NCI-H524 (cell line): Measurements from ENCODE around the gene PDZD7.
A peak's percentile ranks its signal among the peaks of the same experiment; 100 is the strongest.

Experiments used
- DNase-seq, 2 experiments: peaks; one replicate each; lab custom pipeline; 2025; lab: John Stamatoyannopoulos, UW

The PDZD7 gene

DNA sequence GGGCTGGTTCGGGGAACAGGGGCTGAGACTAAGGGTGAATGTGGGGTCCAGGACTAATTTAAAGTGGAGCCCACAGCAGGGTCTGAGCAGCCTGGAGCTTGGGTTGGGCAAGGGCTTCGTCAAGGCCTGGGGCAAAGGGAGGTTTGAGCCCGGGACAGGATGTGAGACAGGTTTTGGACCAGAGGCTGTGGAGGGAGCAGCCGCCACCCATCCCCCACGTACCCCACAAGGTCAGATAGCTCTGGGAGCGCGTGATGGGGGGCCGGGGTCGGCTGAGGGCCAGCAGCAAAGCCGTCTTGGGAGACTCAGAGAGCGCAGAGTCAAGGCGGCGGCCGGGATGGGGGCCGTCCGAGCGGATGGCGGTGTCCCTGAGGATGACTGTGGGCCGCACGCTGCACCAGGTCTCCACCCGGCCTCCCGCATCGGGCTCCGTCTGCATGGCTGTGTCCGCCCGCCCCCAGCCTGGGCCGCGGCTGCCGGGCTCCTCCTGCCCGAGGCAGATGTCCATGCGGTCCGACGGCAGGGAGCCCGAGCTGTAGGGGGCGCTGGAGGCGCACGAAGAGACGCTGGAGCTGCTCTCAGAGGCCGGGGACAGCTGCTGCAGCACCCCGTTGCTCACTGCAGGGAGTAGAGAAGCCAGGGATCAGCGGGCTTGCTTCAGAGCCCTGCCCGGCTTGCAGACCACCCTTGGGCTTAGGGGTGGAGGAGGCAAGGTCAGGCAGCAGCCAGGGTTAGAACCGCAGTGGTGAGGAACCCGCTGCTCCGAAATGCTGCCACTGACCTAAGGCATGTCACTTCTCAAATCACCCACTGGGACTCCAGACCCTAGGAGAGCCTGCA is 12.1 kb downstream of the PDZD7 start:
- DNase-seq, result peak in 1 of 2 experiments; percentile 73

DNA sequence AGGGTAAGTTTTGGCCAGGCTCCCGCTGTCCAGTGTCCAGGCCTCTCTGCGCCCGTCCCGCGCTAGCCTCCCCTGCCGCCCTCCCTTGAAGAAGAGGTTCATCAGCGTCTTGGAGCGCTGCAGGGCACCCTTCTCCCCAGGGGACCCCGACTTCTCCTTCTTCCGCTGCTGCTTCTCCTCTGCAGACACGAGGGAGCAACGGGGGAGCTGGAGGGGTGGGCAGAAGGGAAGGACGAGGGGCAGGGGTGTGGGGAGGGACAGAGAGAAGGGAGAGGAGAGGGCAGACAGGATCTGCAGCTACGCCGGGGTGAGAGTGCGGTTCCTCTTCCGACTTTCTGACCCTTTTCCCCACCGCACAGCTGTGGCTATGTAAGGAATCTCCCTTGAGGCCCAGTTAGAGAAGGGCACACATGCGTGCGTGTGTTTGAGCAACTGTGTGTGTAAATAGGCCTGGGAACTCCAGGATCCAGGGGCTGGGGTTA is 12.8 kb downstream of the PDZD7 start:
- DNase-seq, result no peak

DNA sequence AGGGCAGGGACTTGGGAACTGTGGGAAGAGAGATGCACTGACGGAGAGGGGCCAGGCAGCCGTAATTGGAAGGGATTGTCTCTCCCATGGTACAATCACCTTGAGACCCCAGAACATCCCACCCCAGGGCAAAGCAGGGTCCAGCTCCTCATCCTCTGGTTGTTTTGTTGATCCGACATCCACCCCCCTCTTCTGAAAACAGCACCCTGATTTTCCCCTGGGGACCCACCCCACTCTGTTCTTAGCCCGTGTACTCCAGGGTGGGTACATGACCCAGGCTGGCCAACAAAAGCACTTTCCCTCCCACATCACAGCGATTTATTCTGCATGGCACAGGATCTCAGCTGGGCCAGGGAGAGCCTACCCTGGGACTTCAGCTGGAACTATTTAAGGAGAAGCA is 14.1 kb downstream of the PDZD7 start:
- DNase-seq, result no peak

DNA sequence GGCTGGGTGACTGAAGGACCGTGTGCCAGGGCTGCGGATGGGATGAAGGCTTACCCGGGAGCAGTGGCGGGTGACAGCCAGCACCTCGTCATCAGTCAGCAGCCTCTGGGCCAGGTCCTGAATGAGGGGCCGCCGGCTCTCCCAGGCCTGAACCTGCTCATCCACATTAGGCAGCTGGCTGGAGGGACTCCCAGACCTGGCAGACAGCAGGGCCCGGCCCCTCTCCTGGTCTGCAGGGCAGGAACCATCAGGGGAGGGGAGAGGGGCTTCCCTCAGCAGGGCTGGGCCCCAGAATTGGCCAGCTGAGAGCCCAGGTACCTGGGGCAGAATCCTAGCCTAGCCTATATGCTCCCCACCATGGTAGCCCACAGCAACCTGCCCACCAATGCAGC is 15.4 kb downstream of the PDZD7 start:
- DNase-seq, result no peak

DNA sequence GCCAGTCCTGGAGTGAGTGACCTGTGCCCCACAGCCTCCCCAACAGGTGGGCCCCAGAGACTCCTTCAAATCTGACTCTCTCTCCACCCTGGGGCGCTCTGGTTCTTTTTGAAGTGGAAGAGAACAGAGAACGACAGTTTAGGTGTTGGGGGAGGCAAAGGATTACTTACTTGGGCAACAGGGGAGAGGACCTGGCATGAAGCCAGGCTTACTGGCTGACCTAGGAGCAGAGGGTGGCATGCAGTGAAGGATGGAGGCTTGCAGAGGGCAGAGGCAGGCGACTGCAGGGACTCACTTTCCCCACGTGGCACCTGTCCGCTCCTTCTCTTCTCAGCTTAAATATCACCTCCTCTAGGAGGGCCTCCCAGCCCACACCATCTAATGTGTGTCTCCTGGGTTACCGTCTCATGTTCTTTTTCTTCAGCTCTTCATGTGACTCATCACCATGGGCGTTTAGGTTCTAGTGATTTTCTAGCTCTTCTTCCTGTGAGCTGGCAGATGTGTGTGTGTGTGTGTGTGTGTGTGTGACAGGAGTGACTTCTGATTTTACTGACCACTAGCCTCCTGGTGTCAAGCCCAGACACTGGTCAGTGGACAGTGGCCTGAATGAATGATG is 15.9 kb downstream of the PDZD7 start:
- no peak for DNase-seq

DNA sequence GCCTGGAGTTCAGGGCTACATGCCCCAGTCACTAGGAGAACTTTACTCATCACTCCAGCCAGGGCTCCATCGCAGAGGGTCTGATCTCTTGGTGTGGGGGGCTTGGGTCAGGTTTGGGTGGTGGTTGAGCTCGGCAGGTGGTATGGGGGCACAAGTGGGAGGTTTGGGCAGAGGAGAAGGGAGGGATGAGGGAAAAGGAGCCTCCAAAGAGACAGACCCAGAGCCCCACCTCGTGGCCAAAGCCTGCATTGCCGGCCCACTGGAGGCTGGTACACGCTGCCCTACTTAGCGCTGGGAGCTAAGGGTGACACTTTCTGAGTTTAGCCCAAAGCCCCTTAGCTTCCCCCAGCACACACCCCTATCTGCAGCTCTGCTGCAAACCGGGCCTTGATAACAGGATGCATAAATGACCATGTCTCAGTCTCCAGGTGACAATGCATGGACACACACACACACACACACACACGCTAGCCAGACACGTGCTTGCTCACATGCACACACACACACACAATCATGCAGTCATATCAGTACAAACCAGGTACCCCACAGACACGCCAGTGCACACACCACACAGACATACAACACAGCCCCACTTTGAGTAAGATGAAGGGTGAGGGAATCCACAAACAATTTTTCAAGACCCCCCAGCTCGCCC is 16.6 kb downstream of the PDZD7 start:
- DNase-seq, result peak in 1 of 2 experiments; percentile 38

DNA sequence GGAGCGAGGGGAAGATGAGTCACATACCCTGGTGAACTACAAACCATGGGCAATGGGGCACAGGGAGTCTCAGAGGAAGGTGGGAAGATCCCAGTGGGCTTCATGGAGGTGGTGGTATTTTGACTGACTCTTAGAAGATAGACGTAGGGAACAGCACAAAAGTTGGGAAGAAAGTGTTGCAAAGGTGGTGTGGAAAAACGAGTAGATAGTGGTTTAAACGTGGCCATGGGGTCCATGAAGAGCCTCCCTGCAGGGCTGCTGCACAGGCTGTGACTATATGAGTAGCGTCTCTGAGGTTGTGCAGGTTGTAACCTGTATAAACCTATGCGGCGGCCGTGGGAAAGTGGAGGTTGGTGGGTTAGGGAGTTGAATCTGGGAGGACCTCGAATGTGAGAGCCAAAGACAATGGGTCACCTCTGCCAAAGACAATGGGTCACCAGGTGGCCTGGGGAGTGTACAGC is 17.5 kb downstream of the PDZD7 start:
- DNase-seq, result no peak

DNA sequence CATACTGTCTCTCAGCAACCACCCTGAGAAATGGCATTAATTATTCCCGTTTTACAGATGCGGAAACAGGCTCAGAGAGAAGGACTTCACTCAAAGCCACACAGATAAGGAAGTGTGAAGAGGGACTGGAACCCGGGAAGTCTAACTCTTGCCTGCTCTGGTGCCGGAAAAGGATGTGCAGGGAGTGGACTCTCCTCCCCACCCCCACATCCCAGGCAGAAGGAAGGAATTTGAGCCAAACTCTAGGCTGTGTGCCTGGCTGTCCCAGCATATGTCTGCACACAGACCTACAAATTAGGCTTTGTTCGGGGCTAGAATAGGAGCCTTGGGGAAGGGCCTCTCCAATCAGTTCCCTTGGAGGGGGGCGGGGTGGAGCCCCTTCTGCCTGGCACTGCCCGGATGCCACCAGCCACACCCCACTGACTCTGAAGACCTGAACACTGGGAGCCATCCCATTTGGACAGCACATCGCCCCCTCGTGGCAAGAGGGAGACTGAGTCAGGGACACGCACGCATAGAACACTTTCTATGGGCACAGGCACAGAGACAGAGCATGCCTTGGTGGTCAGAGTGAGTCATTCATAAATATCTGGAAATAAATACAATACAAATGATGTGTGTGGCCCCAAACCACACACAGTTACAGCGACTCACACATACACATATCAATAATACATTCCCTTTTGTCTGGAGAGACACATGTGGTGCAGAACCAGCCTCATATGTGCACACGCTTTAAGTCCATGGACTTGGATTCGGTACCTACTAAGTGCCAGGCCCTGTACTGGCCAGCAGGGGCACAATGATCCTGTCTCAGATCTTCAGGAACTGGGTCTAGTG is 18.2 kb downstream of the PDZD7 start:
- peak; percentile 63 to 72 for DNase-seq

DNA sequence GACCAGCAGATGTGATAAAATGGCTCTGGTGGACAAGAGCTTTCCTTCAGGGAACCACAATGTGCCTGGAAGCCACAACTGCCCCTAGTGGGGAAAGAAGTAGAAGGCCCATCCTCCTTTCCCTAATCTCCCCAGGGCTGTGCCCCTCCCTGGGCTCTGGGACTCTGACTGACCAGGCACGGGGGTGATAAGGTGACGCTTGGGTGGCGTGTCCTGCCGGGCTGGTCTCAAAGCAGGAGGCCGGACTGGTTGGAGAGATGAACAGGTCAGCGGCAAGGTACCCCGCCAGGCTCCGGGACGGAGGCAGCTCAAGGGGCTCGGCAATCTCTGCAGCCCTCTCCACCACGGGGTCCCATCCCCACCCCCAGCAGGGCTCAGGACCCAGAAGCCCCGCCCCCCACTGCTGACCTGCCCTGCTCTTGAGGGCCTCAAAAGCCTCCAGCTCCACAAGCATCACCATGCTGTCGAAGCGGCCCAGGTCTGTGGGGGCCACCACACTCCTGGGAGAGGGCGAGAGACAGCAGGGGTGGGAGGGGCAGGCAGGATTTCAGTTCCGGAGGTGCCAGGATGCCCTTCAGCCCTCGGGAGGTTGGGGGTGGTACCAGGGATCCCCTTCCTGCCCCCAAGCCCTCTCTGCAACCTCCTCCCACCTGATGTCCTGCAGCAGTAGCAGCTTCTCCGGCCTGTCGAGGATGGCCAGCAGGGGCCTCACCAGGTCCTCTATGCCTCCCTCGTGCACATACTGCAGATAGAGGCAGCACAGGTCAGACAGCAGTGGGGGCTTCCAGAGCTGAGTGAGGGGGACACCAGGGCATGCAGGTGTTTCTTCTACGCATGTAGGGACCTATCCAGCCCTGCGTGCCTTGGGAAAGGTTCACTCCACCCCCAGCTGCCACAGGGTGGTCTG is 19.2 kb downstream of the PDZD7 start:
- peak in 1 of 2 experiments; percentile 7 for DNase-seq

DNA sequence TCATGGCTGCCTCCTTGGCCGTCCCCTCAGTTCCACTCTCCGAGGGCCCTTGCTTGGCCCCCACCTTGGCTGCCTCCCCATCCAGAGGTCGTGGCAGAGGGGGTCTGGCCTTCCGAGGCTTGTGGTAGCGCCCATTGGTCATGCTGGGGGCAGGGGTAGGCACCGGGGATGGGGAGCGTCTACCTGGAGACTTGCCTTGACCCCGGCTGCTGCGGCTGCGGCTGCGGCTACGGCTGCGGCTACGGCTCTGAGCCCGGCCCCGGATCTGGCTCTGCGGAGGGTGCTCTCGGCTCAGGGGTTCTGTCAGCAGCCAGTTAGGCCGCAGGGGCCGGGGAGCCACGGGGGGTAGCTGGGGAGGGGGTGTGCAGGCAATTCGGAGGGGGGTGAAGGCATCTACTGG is 20.6 kb downstream of the PDZD7 start:
- DNase-seq, result no peak

DNA sequence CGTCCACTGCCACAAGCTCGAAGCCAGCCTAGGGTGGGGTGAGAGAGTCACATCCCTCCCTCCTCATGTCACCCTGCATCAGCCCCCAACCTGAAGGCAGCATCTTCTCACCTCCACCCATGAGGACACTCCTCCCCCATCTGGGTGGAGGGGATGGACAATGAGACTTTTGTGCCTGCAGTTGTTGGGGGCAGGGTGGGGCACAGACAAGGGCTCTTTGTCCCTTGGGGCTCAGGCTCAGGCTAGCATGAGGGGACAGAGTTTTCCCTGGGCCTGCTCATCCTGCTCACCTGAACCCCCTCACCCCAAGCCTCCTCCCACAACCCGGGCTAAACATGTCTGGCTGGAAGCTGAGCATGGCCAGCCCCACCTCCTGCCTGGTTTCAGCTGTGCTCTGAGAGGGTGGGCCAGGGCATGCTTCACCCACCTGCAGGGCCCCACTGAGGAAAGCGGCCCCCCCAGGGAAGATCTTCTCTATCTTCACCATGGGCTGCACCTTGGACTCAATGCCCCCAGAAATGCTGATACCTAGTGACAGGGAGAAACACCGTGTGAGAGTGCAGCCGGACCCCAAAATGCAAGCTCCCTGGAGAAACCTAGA is 22.0 kb downstream of the PDZD7 start:
- DNase-seq, result no peak

DNA sequence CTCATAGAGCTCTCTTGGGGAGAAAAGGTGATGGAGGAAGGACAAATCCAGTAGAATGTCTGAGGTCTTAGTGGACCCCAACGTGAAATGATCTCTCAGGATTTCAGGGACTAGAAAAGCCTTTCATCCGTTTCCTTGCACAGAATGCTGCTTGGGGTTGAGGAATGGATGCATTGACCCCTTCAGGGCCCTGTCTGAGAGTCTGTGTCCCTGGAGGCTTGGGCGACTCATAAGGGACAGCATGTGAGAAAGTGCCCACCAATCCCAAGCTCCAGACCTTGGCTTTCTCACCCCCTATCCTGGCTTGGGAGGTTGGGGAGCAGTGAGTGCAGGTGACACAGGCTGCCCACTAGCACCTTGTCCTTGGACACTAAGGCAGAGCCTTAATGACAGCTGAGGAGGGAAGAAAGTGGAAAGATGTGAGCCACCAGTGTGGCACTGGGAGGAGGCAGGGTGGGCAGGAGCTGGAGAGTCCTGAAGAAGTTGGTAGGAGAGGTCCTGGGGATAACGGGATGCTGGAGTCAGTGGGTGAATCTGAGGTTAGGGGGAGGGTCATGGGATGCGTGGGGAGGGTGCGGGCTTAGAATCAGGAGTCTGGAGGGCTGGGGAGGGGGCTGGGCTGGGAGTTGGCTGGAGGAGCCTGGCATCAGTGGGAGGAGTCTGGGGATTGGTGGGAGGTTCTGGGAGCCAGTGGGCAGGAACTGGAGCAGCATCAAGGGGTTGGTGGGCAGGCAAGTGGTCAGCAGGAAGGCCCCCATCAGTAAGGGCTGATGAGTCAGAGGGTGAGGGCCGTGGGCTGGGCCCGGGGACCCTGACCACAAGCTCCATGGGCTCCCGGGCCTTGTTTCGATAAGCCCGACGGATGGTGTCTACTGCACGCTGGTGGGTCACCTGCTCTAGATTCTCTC is 22.8 kb downstream of the PDZD7 start:
- no peak for DNase-seq

DNA sequence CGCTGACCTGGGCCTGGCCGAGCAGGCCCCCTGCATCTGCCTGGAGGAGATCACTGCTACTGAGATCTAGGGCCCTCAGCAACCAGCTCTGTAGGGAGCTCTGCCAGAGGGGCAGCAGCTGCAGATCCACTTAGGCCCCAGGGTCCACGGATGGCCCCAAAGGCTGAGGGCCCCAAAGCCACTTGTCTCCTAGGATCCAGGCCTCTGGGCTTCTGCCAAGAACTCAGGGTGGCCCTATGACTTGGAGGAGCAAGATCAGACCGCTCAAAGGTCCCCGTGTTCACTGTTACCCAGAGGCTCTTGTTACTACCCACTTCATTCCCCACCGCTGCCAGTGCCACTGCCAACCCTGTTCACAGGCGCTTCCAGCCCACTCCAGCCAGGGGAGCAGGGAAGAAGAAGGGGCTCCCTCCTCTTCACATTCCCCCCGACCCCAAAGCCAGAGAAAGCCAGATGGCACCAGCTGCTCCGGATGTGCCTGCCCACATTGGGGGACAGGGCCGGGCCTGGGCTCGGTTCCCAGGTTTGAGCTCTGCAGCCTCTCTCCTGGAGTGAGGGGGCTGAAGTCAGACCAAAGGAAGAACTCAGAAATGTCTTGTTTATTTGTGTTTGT is 23.7 kb downstream of the PDZD7 start:
- DNase-seq, result peak in 1 of 2 experiments; percentile 25

DNA sequence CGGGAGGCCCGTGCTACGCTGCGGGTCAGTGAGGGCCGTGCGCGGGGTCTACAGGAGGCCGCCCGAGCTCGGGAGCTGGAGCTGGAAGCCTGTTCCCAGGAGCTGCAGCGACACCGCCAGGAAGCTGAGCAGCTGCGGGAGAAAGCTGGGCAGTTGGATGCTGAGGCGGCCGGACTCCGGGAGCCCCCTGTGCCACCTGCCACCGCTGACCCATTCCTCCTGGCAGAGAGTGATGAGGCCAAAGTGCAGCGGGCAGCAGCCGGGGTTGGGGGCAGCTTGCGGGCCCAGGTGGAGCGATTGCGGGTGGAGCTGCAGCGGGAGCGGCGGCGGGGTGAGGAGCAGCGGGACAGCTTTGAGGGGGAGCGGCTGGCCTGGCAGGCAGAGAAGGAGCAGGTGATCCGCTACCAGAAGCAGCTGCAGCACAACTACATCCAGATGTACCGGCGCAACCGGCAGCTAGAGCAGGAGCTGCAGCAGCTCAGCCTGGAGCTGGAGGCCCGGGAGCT is 24.3 kb downstream of the PDZD7 start:
- no peak for DNase-seq

DNA sequence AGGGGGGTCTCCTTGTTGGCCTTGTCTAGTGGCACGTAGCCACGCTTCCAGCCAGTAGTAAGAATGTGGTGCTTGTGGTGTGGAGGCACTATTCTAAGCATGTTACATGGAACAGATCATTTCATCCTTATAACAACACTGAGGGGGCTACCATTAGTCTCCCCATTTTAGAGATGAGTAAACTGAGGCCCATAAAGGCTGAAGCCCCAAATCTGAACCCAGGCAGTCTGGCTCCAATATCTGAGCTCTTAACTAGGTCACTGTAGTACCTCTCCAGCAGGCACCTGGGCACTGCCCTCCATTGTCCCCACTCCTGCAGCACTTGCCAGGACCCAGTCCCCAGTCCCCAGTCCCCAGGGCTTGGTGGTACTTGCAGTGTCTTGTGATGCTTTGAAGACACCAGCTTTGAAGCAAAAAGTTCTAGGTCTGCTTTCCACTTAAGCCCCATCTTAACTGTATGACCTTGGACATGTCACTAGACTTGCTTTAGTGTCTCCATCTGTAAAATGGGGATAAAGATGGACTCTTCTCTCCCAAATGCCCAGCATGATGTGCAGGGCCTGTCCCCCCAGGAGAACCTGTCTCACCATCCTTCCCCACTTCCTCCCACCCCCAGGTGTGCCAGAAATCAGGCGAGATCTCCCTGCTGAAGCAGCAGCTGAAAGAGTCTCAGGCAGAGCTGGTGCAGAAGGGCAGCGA is 24.9 kb downstream of the PDZD7 start:
- DNase-seq, result no peak

DNA sequence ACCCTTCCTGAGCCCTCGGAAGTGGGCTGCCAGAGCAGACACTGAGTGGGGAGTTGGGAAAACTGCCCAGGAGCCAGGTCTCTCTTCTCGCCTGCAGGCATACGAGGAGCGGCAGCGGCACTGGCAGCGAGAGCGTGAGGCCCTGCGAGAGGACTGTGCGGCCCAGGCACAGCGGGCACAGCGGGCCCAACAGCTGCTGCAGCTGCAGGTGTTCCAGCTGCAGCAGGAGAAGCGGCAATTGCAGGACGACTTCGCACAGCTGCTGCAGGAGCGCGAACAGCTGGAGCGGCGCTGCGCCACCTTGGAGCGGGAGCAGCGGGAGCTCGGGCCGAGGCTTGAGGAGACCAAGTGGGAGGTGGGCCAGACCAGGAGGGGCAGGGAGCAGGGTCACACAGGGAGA is 25.6 kb downstream of the PDZD7 start:
- no peak for DNase-seq

DNA sequence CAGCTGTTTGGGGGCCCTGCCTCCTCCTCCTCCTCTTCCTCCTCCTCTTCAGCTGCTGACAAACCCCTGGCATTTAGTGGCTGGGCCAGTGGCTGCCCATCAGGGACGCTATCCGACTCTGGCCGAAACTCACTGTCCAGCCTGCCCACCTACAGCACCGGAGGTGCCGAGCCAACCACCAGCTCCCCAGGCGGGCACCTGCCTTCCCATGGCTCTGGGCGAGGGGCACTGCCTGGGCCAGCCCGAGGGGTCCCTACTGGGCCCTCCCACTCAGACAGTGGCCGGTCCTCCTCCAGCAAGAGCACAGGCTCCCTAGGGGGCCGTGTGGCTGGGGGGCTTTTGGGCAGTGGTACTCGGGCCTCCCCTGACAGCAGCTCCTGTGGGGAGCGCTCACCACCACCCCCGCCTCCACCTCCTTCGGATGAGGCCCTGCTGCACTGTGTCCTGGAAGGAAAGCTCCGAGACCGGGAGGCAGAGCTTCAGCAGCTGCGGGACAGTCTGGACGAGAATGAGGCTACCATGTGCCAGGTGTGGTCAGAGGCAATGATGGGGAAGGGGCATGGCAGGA is 27.2 kb downstream of the PDZD7 start:
- no peak for DNase-seq

DNA sequence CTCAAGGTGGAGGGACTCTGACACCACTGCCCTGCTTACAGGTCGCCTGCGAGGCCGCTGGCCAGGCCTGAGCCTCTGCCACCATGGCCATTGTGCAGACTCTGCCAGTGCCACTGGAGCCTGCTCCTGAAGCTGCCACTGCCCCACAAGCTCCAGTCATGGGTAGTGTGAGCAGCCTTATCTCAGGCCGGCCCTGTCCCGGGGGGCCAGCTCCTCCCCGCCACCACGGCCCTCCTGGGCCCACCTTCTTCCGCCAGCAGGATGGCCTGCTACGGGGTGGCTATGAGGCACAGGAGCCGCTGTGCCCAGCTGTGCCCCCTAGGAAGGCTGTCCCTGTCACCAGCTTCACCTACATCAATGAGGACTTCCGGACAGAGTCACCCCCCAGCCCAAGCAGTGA is 28.5 kb downstream of the PDZD7 start:
- no peak for DNase-seq
